Measurements from ENCODE around the gene NEDD9.

DNA sequence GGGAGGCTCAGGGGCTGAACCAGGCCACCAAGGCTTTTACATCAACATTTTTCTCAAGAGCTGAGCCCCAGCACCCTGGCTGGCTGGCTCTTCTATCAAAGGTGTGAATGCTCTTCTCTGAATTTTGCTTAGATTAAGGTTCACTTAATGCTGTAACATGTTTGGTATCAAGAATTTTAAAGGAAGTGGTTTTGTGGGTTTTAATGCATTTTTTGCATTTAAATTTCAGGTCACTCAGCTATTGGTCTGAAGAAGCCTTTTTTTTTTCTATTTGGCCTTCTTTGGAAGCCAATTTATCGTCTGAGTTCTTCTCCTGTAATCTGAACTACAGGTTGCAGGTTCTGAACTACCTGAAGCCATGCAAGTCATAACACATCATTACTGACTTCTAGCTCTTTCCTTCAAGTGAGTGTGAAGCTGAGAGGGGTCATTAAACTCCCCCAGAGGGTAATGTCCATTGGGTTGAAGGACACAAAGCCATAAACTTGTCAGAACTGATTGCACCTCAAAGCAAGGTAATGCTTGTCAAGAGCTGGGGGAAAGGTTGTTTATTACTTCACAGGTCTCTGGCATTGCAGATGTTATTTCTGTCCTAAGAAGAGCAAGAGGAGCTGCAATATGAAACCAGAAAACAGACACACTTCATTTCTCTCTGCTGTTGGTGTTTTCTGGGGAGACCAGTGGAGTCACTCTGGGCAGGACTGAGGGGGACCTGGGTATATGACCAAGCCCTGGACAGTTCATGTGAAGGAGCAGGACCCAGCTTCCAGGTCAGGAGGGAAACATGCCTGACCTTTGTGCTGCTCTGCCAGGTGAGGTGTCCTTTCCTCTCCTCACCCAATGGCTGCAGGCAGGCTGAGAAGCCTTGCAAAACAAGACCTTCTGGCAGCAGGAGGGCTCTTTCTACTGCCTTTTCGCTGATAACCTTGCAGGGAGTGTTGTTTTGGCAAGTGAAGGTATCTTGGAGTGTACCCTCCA, 26.1 kb upstream of the NEDD9 start:
- no peak for TF ChIP-seq SMC3 (IDR thresholded peaks at IDR 0.05; ENCODE audit: low read depth, low read length)
- TF ChIP-seq, protein P1, sequence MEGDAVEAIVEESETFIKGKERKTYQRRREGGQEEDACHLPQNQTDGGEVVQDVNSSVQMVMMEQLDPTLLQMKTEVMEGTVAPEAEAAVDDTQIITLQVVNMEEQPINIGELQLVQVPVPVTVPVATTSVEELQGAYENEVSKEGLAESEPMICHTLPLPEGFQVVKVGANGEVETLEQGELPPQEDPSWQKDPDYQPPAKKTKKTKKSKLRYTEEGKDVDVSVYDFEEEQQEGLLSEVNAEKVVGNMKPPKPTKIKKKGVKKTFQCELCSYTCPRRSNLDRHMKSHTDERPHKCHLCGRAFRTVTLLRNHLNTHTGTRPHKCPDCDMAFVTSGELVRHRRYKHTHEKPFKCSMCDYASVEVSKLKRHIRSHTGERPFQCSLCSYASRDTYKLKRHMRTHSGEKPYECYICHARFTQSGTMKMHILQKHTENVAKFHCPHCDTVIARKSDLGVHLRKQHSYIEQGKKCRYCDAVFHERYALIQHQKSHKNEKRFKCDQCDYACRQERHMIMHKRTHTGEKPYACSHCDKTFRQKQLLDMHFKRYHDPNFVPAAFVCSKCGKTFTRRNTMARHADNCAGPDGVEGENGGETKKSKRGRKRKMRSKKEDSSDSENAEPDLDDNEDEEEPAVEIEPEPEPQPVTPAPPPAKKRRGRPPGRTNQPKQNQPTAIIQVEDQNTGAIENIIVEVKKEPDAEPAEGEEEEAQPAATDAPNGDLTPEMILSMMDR (conservative IDR thresholded peaks at IDR 0.05; ENCODE audit: low read depth, low read length): no peak
- no peak for TF ChIP-seq RCOR1 (IDR thresholded peaks at IDR 0.05; ENCODE audit: insufficient replicate concordance, low read length)
- no peak for TF ChIP-seq POLR2A (IDR thresholded peaks at IDR 0.05; ENCODE audit: low read depth, low read length)
- no peak for TF ChIP-seq RAD21 (IDR thresholded peaks at IDR 0.05; ENCODE audit: low read length)
- TF ChIP-seq, protein P2, sequence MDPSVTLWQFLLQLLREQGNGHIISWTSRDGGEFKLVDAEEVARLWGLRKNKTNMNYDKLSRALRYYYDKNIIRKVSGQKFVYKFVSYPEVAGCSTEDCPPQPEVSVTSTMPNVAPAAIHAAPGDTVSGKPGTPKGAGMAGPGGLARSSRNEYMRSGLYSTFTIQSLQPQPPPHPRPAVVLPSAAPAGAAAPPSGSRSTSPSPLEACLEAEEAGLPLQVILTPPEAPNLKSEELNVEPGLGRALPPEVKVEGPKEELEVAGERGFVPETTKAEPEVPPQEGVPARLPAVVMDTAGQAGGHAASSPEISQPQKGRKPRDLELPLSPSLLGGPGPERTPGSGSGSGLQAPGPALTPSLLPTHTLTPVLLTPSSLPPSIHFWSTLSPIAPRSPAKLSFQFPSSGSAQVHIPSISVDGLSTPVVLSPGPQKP (IDR thresholded peaks at IDR 0.05; ENCODE audit: borderline replicate concordance, low read depth, low read length): no peak
- TF ChIP-seq RFX5 (IDR thresholded peaks at IDR 0.05; ENCODE audit: low read depth, low read length): no peak
- TF ChIP-seq, protein P3, sequence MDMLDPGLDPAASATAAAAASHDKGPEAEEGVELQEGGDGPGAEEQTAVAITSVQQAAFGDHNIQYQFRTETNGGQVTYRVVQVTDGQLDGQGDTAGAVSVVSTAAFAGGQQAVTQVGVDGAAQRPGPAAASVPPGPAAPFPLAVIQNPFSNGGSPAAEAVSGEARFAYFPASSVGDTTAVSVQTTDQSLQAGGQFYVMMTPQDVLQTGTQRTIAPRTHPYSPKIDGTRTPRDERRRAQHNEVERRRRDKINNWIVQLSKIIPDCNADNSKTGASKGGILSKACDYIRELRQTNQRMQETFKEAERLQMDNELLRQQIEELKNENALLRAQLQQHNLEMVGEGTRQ (IDR thresholded peaks at IDR 0.05; ENCODE audit: low read depth, low read length): no peak
- TF ChIP-seq NFE2L2 (IDR thresholded peaks at IDR 0.05; ENCODE audit: low read depth, low read length): no peak
- TF ChIP-seq FOS (IDR thresholded peaks at IDR 0.05; ENCODE audit: low read depth, low read length): no peak
- TF ChIP-seq MAFK (IDR thresholded peaks at IDR 0.05; ENCODE audit: low read depth, low read length): no peak
- TF ChIP-seq CEBPB (IDR thresholded peaks at IDR 0.05; ENCODE audit: low read depth, low read length): no peak
- TF ChIP-seq MXI1 (IDR thresholded peaks at IDR 0.05; ENCODE audit: borderline replicate concordance, low read depth, low read length): no peak
- no peak for TF ChIP-seq CHD1 (IDR thresholded peaks at IDR 0.05; ENCODE audit: low read depth, low read length)

Data from IMR-90 (cell line).